ENCODE measurements around the gene MCUB. TPM values are rescaled to one million over a fixed set of nuclear protein-coding genes. Genes with fewer than 3 reads are reported as not detected.
"Not testable (repeated sequence)": the region's sequence is repeated elsewhere in the genome, so short reads cannot be mapped to it uniquely, and the experiment has no call there.

Gene MCUB
- 5.7 TPM for total RNA-seq

DNA sequence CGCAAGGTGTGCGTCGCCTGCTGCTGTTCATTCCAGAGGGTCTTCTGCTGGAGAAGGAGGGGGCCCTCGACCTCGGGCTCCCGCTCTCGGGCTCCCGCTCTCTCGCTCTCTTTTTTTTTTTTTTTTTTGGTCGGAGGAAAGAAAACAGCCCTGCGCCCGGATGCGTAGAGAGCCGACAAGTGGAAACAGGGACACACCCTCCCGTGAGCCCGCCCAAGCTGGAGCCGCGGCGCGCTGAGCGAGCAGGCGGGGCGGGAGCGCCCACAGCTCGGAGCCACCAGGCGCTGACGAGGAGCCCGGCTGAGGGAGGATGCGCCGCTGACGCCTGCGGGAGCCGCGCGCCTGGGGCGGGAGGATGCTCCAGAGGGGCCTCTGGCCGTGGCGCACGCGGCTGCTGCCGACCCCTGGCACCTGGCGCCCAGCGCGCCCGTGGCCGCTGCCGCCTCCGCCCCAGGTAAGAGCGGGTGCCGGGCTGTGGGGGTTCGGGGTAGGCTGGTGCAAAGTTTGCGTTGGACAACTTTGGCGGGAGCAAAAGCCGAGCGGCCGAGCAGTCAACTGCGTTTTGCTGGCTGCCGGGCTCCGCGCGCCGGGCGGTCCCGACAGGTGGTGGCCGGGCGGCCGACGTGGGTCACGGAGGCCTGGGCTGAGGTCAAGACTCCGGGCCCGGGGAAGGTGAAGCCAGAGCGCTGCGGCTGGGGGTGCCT, at the start of gene MCUB:
Gene MCUB (plus strand): TSS at position 264 of the 704 bp plus-strand sequence. CDS start 92 bp downstream, at position 356.
- Histone ChIP-seq H3K27me3 (ENCODE audit: control insufficient read depth in 3 of 3, insufficient read depth in 3 of 3, low read length in 3 of 3) (peaks cover 4 to 11% (median 5%) of the 10 kb centered on the region in 3 donors), H3K4me1 (ENCODE audit: control insufficient read depth in 3 of 3, insufficient read depth in 3 of 3, low read length in 3 of 3) (peaks cover 3 to 15% (median 11%) of the 10 kb centered on the region in 3 donors), H3K4me3 (ENCODE audit: low read length in 3 of 3) (peak within 1 kb of the TSS; percentile 69 to 80 (median 78)), H3K36me3 (ENCODE audit: control insufficient read depth in 3 of 3, insufficient read depth in 3 of 3, low read length in 3 of 3) (no peaks in the 10 kb centered on the region), H3K9ac (ENCODE audit: low read depth in 1 of 3, low read length in 3 of 3) (peak within 1 kb of the TSS; percentile 69 to 80 (median 77)), H3K27ac (ENCODE audit: low read depth, low read length) (peak within 1 kb of the TSS; percentile 87), H3K9me3 (ENCODE audit: control insufficient read depth in 3 of 3, low read length in 3 of 3) (no peaks in the 10 kb centered on the region)

GRCh38 chr4:109510687-109511086, 49.4 kb upstream of the MCUB start:
- H3K27ac ChIP-seq (ENCODE audit: low read depth, low read length) = no peak overlapping the region
- no peak overlapping the region for H3K4me3 ChIP-seq (ENCODE audit: low read length in 3 of 3)
- H3K4me1 ChIP-seq (ENCODE audit: control insufficient read depth in 3 of 3, insufficient read depth in 3 of 3, low read length in 3 of 3) = no peaks in the 10 kb centered on the region
- H3K9ac ChIP-seq (ENCODE audit: low read depth in 1 of 3, low read length in 3 of 3) = no peak overlapping the region
- no peaks in the 10 kb centered on the region for H3K27me3 ChIP-seq (ENCODE audit: control insufficient read depth in 3 of 3, insufficient read depth in 3 of 3, low read length in 3 of 3)
- H3K36me3 ChIP-seq (ENCODE audit: control insufficient read depth in 3 of 3, insufficient read depth in 3 of 3, low read length in 3 of 3) = peaks cover 7 to 34% (median 9%) of the 10 kb centered on the region in 3 donors
- no peaks in the 10 kb centered on the region for H3K9me3 ChIP-seq (ENCODE audit: control insufficient read depth in 3 of 3, low read length in 3 of 3)

GRCh38 chr4:109511414-109511813, 48.6 kb upstream of the MCUB start:
- no peak overlapping the region for H3K9ac ChIP-seq (ENCODE audit: low read depth in 1 of 3, low read length in 3 of 3)
- peaks cover 7 to 33% (median 14%) of the 10 kb centered on the region in 3 donors for H3K36me3 ChIP-seq (ENCODE audit: control insufficient read depth in 3 of 3, insufficient read depth in 3 of 3, low read length in 3 of 3)
- H3K9me3 ChIP-seq (ENCODE audit: control insufficient read depth in 3 of 3, low read length in 3 of 3) = no peaks in the 10 kb centered on the region
- H3K27me3 ChIP-seq (ENCODE audit: control insufficient read depth in 3 of 3, insufficient read depth in 3 of 3, low read length in 3 of 3) = no peaks in the 10 kb centered on the region
- no peak overlapping the region for H3K27ac ChIP-seq (ENCODE audit: low read depth, low read length)
- no peaks in the 10 kb centered on the region for H3K4me1 ChIP-seq (ENCODE audit: control insufficient read depth in 3 of 3, insufficient read depth in 3 of 3, low read length in 3 of 3)
- no peak overlapping the region for H3K4me3 ChIP-seq (ENCODE audit: low read length in 3 of 3)

- H3K4me1 ChIP-seq (ENCODE audit: control insufficient read depth in 3 of 3, insufficient read depth in 3 of 3, low read length in 3 of 3); H3K9me3 ChIP-seq (ENCODE audit: control insufficient read depth in 3 of 3, low read length in 3 of 3); H3K27ac ChIP-seq (ENCODE audit: low read depth, low read length); H3K9ac ChIP-seq (ENCODE audit: low read depth in 1 of 3, low read length in 3 of 3); H3K27me3 ChIP-seq (ENCODE audit: control insufficient read depth in 3 of 3, insufficient read depth in 3 of 3, low read length in 3 of 3); H3K4me3 ChIP-seq (ENCODE audit: low read length in 3 of 3): not testable (repeated sequence)
- H3K36me3 ChIP-seq (ENCODE audit: control insufficient read depth in 3 of 3, insufficient read depth in 3 of 3, low read length in 3 of 3) = peaks cover 3 to 37% (median 30%) of the 10 kb centered on the region in 3 donors
Measured at GRCh38 chr4:109513368-109513767, 46.7 kb upstream of the MCUB start.

DNA sequence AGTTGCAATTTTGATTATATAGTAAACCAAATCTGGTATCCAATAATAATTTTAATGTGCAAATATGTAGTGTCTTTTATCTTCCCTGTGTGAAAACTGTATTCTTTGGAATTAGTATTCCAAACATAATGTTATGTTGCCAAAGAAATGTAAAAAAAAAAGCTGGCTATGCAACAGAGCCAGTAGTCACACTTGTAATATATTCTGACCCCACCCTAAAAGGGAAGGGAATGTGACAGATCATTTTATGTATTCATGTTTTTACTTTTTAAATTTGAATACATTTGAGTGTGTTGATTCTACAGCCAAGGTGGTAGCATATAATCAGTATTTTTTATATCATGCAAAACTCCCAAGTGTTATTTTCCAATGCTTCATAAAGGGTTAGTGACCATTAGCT, 27.9 kb upstream of the MCUB start:
- H3K9ac ChIP-seq (ENCODE audit: low read depth in 1 of 3, low read length in 3 of 3) = no peak overlapping the region
- no peak overlapping the region for H3K27ac ChIP-seq (ENCODE audit: low read depth, low read length)
- H3K36me3 ChIP-seq (ENCODE audit: control insufficient read depth in 3 of 3, insufficient read depth in 3 of 3, low read length in 3 of 3) = peaks cover 35 to 62% (median 60%) of the 10 kb centered on the region in 3 donors
- no peaks in the 10 kb centered on the region for H3K4me1 ChIP-seq (ENCODE audit: control insufficient read depth in 3 of 3, insufficient read depth in 3 of 3, low read length in 3 of 3)
- no peak overlapping the region for H3K4me3 ChIP-seq (ENCODE audit: low read length in 3 of 3)
- H3K9me3 ChIP-seq (ENCODE audit: control insufficient read depth in 3 of 3, low read length in 3 of 3) = no peaks in the 10 kb centered on the region
- H3K27me3 ChIP-seq (ENCODE audit: control insufficient read depth in 3 of 3, insufficient read depth in 3 of 3, low read length in 3 of 3) = no peaks in the 10 kb centered on the region

- H3K4me3 ChIP-seq (ENCODE audit: low read length in 3 of 3) = no peak overlapping the region
- H3K36me3 ChIP-seq (ENCODE audit: control insufficient read depth in 3 of 3, insufficient read depth in 3 of 3, low read length in 3 of 3) = peaks cover 0 to 19% (median 9%) of the 10 kb centered on the region in 3 donors
- H3K27ac ChIP-seq (ENCODE audit: low read depth, low read length) = no peak overlapping the region
- no peaks in the 10 kb centered on the region for H3K27me3 ChIP-seq (ENCODE audit: control insufficient read depth in 3 of 3, insufficient read depth in 3 of 3, low read length in 3 of 3)
- no peak overlapping the region for H3K9ac ChIP-seq (ENCODE audit: low read depth in 1 of 3, low read length in 3 of 3)
- no peaks in the 10 kb centered on the region for H3K4me1 ChIP-seq (ENCODE audit: control insufficient read depth in 3 of 3, insufficient read depth in 3 of 3, low read length in 3 of 3)
- H3K9me3 ChIP-seq (ENCODE audit: control insufficient read depth in 3 of 3, low read length in 3 of 3) = no peaks in the 10 kb centered on the region
Measured at GRCh38 chr4:109545401-109545800, 14.6 kb upstream of the MCUB start.

DNA sequence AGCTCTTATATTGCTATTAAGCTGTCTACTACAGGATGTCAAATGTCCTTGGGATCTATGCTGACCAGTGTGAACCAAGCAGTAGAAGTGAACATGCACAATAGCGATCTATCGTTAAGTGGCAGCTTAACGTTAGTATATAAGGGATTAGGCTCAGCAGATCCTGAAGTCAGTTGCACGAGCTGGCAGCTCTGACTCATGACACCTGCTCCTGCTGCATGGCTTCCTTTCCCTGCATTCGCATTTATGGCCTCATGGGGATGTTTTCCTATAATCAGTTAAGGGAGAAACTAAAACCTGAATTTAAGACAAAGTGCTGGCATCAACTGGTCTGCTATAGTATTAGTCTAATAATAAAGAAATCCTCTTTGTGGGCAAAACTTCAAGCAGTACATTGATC, 12.7 kb upstream of the MCUB start:
- no peaks in the 10 kb centered on the region for H3K4me1 ChIP-seq (ENCODE audit: control insufficient read depth in 3 of 3, insufficient read depth in 3 of 3, low read length in 3 of 3)
- H3K4me3 ChIP-seq (ENCODE audit: low read length in 3 of 3) = no peak overlapping the region
- H3K27ac ChIP-seq (ENCODE audit: low read depth, low read length) = no peak overlapping the region
- H3K9me3 ChIP-seq (ENCODE audit: control insufficient read depth in 3 of 3, low read length in 3 of 3) = no peaks in the 10 kb centered on the region
- H3K27me3 ChIP-seq (ENCODE audit: control insufficient read depth in 3 of 3, insufficient read depth in 3 of 3, low read length in 3 of 3) = no peaks in the 10 kb centered on the region
- H3K9ac ChIP-seq (ENCODE audit: low read depth in 1 of 3, low read length in 3 of 3) = no peak overlapping the region
- H3K36me3 ChIP-seq (ENCODE audit: control insufficient read depth in 3 of 3, insufficient read depth in 3 of 3, low read length in 3 of 3) = peaks cover 0 to 8% (median 7%) of the 10 kb centered on the region in 3 donors

GRCh38 chr4:109548655-109549054, 11.4 kb upstream of the MCUB start:
- no peaks in the 10 kb centered on the region for H3K4me1 ChIP-seq (ENCODE audit: control insufficient read depth in 3 of 3, insufficient read depth in 3 of 3, low read length in 3 of 3)
- H3K27ac ChIP-seq (ENCODE audit: low read depth, low read length) = peak overlapping the region; percentile 30
- no peaks in the 10 kb centered on the region for H3K27me3 ChIP-seq (ENCODE audit: control insufficient read depth in 3 of 3, insufficient read depth in 3 of 3, low read length in 3 of 3)
- H3K36me3 ChIP-seq (ENCODE audit: control insufficient read depth in 3 of 3, insufficient read depth in 3 of 3, low read length in 3 of 3) = peaks cover 0 to 4% (median 0%) of the 10 kb centered on the region in 3 donors
- no peak overlapping the region for H3K4me3 ChIP-seq (ENCODE audit: low read length in 3 of 3)
- H3K9ac ChIP-seq (ENCODE audit: low read depth in 1 of 3, low read length in 3 of 3) = no peak overlapping the region
- no peaks in the 10 kb centered on the region for H3K9me3 ChIP-seq (ENCODE audit: control insufficient read depth in 3 of 3, low read length in 3 of 3)

DNA sequence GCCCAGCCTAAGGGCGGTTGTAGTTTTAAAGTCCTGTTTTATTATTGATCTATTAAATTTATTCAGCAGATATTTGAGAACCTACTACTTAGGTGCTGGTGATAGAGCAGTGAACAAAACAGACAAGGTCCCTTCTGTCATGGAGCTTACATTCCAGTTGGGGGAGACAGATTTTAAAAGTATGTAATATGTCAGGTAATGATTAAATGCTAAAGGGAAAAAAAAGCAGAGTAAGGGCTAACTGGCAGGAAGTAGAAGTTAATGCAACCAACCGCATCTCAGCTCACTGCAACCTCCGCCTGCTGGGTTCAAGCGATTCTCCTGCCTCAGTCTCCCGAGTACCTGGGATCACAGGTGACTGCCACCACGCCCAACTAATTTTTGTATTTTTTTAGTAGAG, 7.8 kb upstream of the MCUB start:
- H3K27me3 ChIP-seq (ENCODE audit: control insufficient read depth in 3 of 3, insufficient read depth in 3 of 3, low read length in 3 of 3) = no peaks in the 10 kb centered on the region
- no peak overlapping the region for H3K4me3 ChIP-seq (ENCODE audit: low read length in 3 of 3)
- no peaks in the 10 kb centered on the region for H3K9me3 ChIP-seq (ENCODE audit: control insufficient read depth in 3 of 3, low read length in 3 of 3)
- H3K36me3 ChIP-seq (ENCODE audit: control insufficient read depth in 3 of 3, insufficient read depth in 3 of 3, low read length in 3 of 3) = no peaks in the 10 kb centered on the region
- no peak overlapping the region for H3K9ac ChIP-seq (ENCODE audit: low read depth in 1 of 3, low read length in 3 of 3)
- H3K27ac ChIP-seq (ENCODE audit: low read depth, low read length) = no peak overlapping the region
- no peaks in the 10 kb centered on the region for H3K4me1 ChIP-seq (ENCODE audit: control insufficient read depth in 3 of 3, insufficient read depth in 3 of 3, low read length in 3 of 3)

DNA sequence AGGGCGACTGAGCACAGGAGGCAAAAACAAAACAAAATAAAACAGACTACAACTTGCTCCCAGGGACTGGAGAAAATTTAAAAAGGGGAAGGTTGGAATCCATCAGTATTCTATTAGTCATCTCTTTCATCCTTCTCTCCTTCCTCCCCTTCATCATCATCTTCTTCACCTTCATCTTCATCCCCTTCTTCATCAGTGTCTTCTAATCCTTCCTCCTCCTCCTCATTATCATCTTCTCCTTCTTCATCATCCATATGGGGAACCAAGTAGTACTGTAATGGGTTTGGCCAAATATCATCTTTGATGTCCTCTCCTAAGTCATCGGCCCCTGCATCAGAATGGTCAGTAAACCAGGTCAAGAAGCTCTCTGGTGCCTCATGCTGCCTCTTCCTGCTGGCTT, 6.9 kb upstream of the MCUB start:
- no peaks in the 10 kb centered on the region for H3K27me3 ChIP-seq (ENCODE audit: control insufficient read depth in 3 of 3, insufficient read depth in 3 of 3, low read length in 3 of 3)
- no peak overlapping the region for H3K9ac ChIP-seq (ENCODE audit: low read depth in 1 of 3, low read length in 3 of 3)
- no peak overlapping the region for H3K4me3 ChIP-seq (ENCODE audit: low read length in 3 of 3)
- H3K4me1 ChIP-seq (ENCODE audit: control insufficient read depth in 3 of 3, insufficient read depth in 3 of 3, low read length in 3 of 3) = no peaks in the 10 kb centered on the region
- no peak overlapping the region for H3K27ac ChIP-seq (ENCODE audit: low read depth, low read length)
- no peaks in the 10 kb centered on the region for H3K36me3 ChIP-seq (ENCODE audit: control insufficient read depth in 3 of 3, insufficient read depth in 3 of 3, low read length in 3 of 3)
- H3K9me3 ChIP-seq (ENCODE audit: control insufficient read depth in 3 of 3, low read length in 3 of 3) = no peaks in the 10 kb centered on the region
